ENCODE results near the gene IL1RAPL2. TPM values are rescaled to one million over a fixed set of nuclear protein-coding genes. Genes with fewer than 3 reads are reported as not detected.

IL1RAPL2 gene
- total and polyA plus RNA-seq, 7 donors: not detected

GRCh38 chrX:105052926-105053325 is 486.9 kb downstream of the IL1RAPL2 start:
- no peaks in the 10 kb centered on the region for H3K4me1 ChIP-seq
- H3K36me3 ChIP-seq (ENCODE audit: insufficient read depth in 1 of 2, low read depth in 1 of 2): no peaks in the 10 kb centered on the region
- H3K4me3 ChIP-seq: no peak overlapping the region
- TF ChIP-seq CTCF (IDR thresholded peaks at IDR 0.05): no peak
- peaks cover 0 to 2% (median 0%) of the 10 kb centered on the region in 3 donors for H3K27me3 ChIP-seq (ENCODE audit: insufficient read depth in 3 of 3, low read length in 2 of 3)
- H3K9me3 ChIP-seq: peaks cover 11% of the 10 kb centered on the region
- no peak for DNase-seq
- ATAC-seq: no peak
- no peak overlapping the region for H3K27ac ChIP-seq
- WGBS, 3 donors: 40 to 62% (median 51%) methylated on average over 2 of the region's 2 CpGs
- intact Hi-C loops (cut with DNase I): no loop called here

DNA sequence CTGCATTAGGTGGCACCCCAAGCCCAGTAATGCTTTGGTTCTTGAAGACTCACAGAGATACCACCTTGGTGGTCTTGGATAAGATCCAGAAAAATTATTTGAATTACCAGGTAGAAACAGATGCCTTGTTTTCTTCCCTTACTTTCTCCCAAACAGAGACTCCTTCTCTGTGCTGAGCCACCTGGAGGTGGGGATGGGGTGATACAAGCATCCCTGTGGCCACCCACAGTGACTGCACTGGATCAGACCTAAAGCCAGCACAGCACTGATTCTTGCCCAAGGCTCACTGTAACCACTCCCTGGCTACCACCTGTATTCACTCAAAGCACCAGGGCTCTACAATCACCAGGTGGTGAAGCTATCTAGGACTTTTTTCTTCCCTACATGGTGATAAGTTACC is 497.7 kb downstream of the IL1RAPL2 start:
- peaks cover 0 to 15% (median 0%) of the 10 kb centered on the region in 3 donors for H3K27me3 ChIP-seq (ENCODE audit: insufficient read depth in 3 of 3, low read length in 2 of 3)
- no peaks in the 10 kb centered on the region for H3K4me1 ChIP-seq
- H3K4me3 ChIP-seq: no peak overlapping the region
- TF ChIP-seq CTCF (IDR thresholded peaks at IDR 0.05): no peak
- H3K9me3 ChIP-seq: no peaks in the 10 kb centered on the region
- H3K27ac ChIP-seq: no peak overlapping the region
- intact Hi-C loops (cut with DNase I): no loop called here
- ATAC-seq (no peak), DNase-seq (no peak)
- no peaks in the 10 kb centered on the region for H3K36me3 ChIP-seq (ENCODE audit: insufficient read depth in 1 of 2, low read depth in 1 of 2)

DNA sequence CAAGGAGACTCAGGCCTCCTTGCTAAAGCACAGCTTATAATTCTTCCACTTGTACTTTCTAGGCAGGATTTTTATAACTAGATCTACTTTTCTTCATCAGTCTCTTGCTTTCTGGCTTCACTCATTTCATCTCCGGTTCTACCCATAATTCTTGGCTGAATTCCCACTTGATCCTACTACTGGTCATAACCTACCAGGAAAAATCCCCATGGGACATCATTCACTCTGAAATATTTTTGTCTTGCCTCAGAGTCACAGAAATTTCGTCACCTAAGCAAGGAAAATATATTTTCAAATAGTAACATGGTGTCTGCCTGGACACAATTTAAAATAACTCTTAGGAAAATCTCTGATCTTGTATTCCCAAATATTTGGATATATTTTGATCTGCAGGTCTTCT is 532.2 kb downstream of the IL1RAPL2 start:
- intact Hi-C loops (cut with DNase I): no loop called here
- no peaks in the 10 kb centered on the region for H3K9me3 ChIP-seq
- no peak overlapping the region for H3K4me3 ChIP-seq
- TF ChIP-seq CTCF (IDR thresholded peaks at IDR 0.05): no peak
- no peak overlapping the region for H3K27ac ChIP-seq
- no peaks in the 10 kb centered on the region for H3K4me1 ChIP-seq
- no peak for ATAC-seq
- peaks cover 0 to 14% (median 0%) of the 10 kb centered on the region in 3 donors for H3K27me3 ChIP-seq (ENCODE audit: insufficient read depth in 3 of 3, low read length in 2 of 3)
- WGBS, 3 donors: 22 to 27% (median 23%) methylated on average over 2 of the region's 2 CpGs
- no peaks in the 10 kb centered on the region for H3K36me3 ChIP-seq (ENCODE audit: insufficient read depth in 1 of 2, low read depth in 1 of 2)
- DNase-seq: no peak

- Histone ChIP-seq H3K4me1 (no peaks in the 10 kb centered on the region), H3K4me3 (no peak overlapping the region), H3K36me3 (ENCODE audit: insufficient read depth in 1 of 2, low read depth in 1 of 2) (no peaks in the 10 kb centered on the region), H3K27ac (no peak overlapping the region), H3K9me3 (no peaks in the 10 kb centered on the region), H3K27me3 (ENCODE audit: insufficient read depth in 3 of 3, low read length in 2 of 3) (peaks cover 0 to 14% (median 0%) of the 10 kb centered on the region in 3 donors)
- 69 to 83% (median 75%) methylated on average over 4 of the region's 4 CpGs for WGBS, 3 donors
- no peak for TF ChIP-seq CTCF (IDR thresholded peaks at IDR 0.05)
- intact Hi-C loops (cut with DNase I): no loop called here
- ATAC-seq (no peak), DNase-seq (no peak)
Observed at GRCh38 chrX:105098812-105099211, 532.8 kb downstream of the IL1RAPL2 start.

DNA sequence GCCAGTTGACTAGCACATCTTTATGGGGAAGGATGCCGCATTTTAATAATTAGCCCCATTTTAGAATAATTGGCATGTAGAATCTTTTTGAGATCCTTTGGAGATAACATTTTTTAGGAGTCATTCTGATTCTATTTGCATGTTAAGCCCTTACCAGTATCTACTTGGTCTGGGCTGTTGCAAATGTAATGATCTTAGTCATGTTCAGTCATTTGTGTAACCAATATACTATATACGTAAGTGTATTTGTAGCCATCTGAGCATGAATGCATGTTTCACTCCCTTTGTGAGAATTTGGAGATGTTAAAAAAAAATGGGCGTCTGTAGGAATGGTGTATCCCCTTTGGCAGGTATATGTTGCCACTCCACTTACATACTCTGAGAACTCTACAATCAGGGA is 535.4 kb downstream of the IL1RAPL2 start:
- Histone ChIP-seq H3K27me3 (ENCODE audit: insufficient read depth in 3 of 3, low read length in 2 of 3) (peaks cover 0 to 6% (median 0%) of the 10 kb centered on the region in 3 donors), H3K4me1 (no peaks in the 10 kb centered on the region), H3K4me3 (no peak overlapping the region), H3K36me3 (ENCODE audit: insufficient read depth in 1 of 2, low read depth in 1 of 2) (no peaks in the 10 kb centered on the region), H3K9me3 (no peaks in the 10 kb centered on the region), H3K27ac (no peak overlapping the region)
- DNase-seq (no peak), ATAC-seq (no peak)
- WGBS, 3 donors: 85 to 100% (median 92%) methylated on average over 3 of the region's 3 CpGs
- intact Hi-C loops (cut with DNase I): no loop called here
- TF ChIP-seq CTCF (IDR thresholded peaks at IDR 0.05): no peak

All from psoas muscle (tissue), 8 donors.